Stimulated activated naive CD8-positive, alpha-beta T cell treated with anti-CD3 and anti-CD28 coated beads, Interleukin-15, Interleukin-2, amounts not matched to agents 100 ng/mL and 50 ng/mL, for 24 hours (primary cell): ENCODE data around the gene CASZ1.

Source experiments
- H3K27ac Mint-ChIP-seq: one replicate; pipeline ENCODE4 v1.8.0; 2021; ENCODE audit warnings: mild to moderate bottlenecking, mixed read lengths
- H3K27me3 Mint-ChIP-seq: one replicate; pipeline ENCODE4 v1.8.0; 2021; ENCODE audit warnings: mixed read lengths
- H3K36me3 Mint-ChIP-seq: one replicate; pipeline ENCODE4 v1.8.0; 2021; ENCODE audit warnings: low read depth, mixed read lengths
- H3K4me1 Mint-ChIP-seq: one replicate; pipeline ENCODE4 v1.8.0; 2021; ENCODE audit warnings: low read depth, mixed read lengths
- H3K4me3 Mint-ChIP-seq: one replicate; pipeline ENCODE4 v1.8.0; 2021; ENCODE audit warnings: mild to moderate bottlenecking, mixed read lengths
- H3K9me3 Mint-ChIP-seq: one replicate; pipeline ENCODE4 v1.8.0; 2021; ENCODE audit warnings: mixed read lengths

The CASZ1 gene

DNA sequence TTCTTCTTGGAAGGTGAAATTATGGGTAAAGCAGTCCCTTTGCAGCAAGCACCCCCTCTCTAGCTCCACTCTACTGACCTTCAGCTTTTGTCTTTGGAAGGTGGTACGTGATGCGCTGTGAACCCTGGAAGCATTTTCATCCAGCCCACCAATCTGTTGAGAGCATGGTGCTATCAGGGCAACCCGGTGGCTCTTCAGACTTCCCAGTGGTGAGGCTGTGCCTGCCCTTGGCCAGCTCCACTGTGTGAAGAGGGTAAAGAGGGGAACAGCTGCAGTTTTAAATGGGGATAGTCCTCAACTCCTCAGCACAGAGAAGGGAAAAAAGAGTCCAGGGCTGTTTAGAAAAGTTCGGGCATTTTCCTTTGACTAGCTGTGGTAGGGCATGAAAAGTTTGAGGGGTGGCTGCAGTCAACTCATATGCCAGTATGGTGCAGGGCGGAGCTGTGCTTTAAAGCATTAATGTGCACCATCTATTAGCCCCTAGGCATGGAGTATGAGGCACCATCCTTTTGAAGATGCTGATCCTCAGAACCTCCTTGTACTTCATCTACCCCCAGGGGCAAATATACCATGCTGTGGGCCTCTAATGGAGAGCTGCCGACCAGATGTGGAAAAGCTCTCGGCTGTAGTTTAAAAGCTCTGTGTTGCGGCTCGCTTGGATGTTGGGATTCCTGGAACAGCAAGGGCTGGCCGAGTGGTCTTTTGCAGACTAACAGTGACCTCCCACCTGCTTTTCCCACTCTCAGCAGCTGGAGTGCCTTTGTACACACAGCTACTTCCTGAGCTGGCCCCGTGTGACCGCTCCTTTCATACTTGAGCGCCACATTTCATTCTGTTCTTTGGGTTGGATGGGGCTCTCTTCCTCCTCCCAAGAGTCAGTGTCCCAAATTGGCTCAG lies 198.7 kb downstream of the CASZ1 start:
- no peak overlapping the region for H3K27ac Mint-ChIP-seq
- H3K27me3 Mint-ChIP-seq, result no peaks in the 10 kb centered on the region
- H3K9me3 Mint-ChIP-seq, result no peaks in the 10 kb centered on the region
- no peak overlapping the region for H3K4me3 Mint-ChIP-seq
- no peaks in the 10 kb centered on the region for H3K4me1 Mint-ChIP-seq
- H3K36me3 Mint-ChIP-seq, result no peaks in the 10 kb centered on the region

DNA sequence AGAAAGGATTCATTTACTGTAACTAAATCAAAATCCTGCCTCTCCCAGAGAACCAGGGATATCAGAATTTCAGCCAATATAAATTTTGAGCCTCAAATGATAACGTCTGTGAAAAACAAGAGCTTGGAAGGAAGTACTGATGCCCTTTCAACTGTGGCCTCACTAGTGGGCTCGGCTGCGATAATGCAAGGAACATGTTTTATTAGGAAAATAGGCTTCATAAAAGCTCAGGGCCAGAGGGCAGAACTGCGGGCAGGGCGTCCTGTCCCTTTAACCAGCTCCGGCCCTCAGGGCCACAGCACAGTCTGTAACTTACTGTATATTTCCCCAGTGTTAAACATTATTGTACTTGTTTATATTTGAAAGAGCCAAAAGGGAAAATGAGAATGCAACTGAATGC lies 199.7 kb downstream of the CASZ1 start:
- H3K4me3 Mint-ChIP-seq, result no peak overlapping the region
- no peaks in the 10 kb centered on the region for H3K9me3 Mint-ChIP-seq
- no peaks in the 10 kb centered on the region for H3K4me1 Mint-ChIP-seq
- no peak overlapping the region for H3K27ac Mint-ChIP-seq
- no peaks in the 10 kb centered on the region for H3K27me3 Mint-ChIP-seq
- no peaks in the 10 kb centered on the region for H3K36me3 Mint-ChIP-seq

DNA sequence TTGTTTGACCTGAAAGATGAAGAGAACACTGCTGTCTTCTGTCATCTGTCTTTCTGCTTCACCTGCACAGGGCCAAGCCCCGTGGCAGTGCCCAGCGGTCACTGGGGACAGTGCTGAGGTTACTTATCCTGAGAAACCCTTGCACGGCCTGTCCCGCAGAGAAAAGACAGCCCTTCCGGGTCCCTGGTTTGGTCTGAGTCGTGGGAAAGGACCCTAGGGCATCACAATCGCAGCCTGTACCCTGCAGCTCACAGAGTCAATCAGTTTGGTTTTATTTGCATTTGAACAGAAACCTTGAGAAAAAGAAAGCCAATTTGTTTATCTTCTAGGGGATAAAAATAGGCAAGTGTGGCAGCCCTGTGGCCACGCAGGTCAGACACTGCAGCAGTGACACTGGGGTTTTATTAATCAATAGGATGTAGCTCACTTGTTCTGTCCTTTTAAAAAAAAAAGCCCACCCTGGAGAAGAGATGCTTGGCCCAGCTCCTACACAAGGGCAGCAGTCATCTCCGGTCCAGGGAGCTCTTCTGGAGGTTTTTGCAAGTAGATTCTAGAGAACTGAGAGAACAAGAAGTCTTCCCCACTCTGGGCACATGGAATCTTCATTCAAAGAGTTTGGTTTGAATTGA lies 201.7 kb downstream of the CASZ1 start:
- Mint-ChIP-seq H3K36me3 (no peaks in the 10 kb centered on the region), H3K9me3 (no peaks in the 10 kb centered on the region), H3K4me1 (no peaks in the 10 kb centered on the region), H3K27me3 (no peaks in the 10 kb centered on the region), H3K4me3 (no peak overlapping the region), H3K27ac (no peak overlapping the region)

DNA sequence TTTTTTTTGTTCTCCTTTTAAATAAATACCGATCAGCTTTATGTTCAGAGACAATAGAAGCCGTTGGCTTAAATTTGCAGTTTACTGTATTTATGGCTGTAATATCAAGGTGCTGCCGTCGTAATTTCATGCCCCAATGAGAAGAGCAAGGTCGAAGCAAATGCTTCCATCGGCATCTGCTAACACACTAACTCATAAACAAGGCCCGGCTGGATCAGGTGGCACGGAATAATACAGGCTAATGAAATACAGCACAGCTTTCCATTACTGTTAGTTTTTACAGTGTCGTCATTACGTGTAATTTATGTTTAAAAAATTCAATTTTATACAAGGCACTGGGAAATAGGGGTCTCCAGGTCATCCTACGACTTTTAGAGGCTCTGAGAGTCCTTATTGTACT lies 202.7 kb downstream of the CASZ1 start:
- Mint-ChIP-seq H3K27ac (no peak overlapping the region), H3K4me1 (no peaks in the 10 kb centered on the region), H3K36me3 (no peaks in the 10 kb centered on the region), H3K27me3 (no peaks in the 10 kb centered on the region), H3K4me3 (no peak overlapping the region), H3K9me3 (no peaks in the 10 kb centered on the region)

DNA sequence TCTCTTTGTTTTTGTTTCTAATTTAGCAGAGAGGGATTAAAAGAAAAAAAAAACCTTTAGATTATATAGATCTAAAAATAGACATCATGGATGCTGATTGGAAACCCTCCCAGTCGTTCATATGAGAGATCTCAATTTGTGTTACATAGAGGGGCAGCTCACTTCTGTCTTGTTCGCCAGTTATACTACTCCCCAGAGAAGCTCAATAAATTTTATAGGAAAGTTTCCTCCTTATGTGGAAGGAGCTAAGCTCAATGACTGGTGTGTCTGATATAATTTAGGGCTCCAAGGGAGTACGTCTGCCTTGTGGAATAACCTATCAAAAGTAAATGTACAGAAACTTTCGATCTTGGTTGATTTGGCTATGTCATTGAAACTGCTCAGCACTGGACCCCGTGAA lies 204.1 kb downstream of the CASZ1 start:
- no peak overlapping the region for H3K27ac Mint-ChIP-seq

DNA sequence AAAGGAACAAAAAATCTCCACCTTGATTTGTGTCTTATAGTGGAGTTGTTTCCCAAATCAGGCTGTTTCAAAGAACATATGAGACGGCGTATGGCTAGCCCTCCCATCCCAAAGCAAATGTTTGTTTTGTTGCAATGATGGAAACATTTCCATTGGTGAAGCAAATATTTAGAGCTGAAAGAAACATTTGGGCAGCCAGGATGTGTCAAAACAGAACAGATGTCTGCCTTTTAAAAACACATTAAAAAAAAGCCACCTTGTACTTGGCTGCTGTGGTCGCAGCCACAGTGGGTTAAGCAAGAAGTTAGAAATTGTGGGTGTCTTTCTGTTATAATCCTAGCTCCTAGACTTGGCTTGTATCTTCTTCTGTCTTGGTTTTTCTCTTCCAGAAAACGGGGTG lies 205.4 kb downstream of the CASZ1 start:
- no peak overlapping the region for H3K4me3 Mint-ChIP-seq
- H3K9me3 Mint-ChIP-seq, result no peaks in the 10 kb centered on the region
- H3K4me1 Mint-ChIP-seq, result no peaks in the 10 kb centered on the region
- peaks cover 3% of the 10 kb centered on the region for H3K36me3 Mint-ChIP-seq
- no peak overlapping the region for H3K27ac Mint-ChIP-seq
- no peaks in the 10 kb centered on the region for H3K27me3 Mint-ChIP-seq

More for the DNA sequence above, 204.1 kb downstream of the CASZ1 start:
- Mint-ChIP-seq H3K36me3 (no peaks in the 10 kb centered on the region), H3K27me3 (no peaks in the 10 kb centered on the region), H3K9me3 (no peaks in the 10 kb centered on the region), H3K4me3 (no peak overlapping the region), H3K4me1 (no peaks in the 10 kb centered on the region)

DNA sequence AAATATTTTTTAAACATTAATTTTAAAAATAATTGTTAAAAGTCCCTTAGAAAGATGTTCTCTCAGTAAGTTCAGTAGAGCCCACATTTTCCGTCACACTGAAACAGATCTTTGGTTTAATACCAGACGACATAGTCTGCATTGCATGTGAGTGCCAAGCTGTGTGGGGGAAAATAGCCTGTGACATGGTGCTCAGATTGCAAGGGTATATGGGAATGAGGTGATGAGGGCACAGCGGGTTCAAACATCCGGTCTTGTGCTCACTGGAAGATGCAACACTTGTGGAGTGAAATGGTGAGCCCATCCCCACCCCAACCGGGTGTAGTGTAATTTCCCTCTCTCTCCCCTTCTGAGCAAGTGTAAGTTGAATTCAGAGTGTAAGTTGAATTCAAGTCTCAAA lies 207.4 kb downstream of the CASZ1 start:
- H3K27ac Mint-ChIP-seq, result no peak overlapping the region
- H3K4me1 Mint-ChIP-seq, result no peaks in the 10 kb centered on the region
- H3K27me3 Mint-ChIP-seq, result no peaks in the 10 kb centered on the region
- no peaks in the 10 kb centered on the region for H3K9me3 Mint-ChIP-seq
- H3K4me3 Mint-ChIP-seq, result no peak overlapping the region
- H3K36me3 Mint-ChIP-seq, result peaks cover 7% of the 10 kb centered on the region

DNA sequence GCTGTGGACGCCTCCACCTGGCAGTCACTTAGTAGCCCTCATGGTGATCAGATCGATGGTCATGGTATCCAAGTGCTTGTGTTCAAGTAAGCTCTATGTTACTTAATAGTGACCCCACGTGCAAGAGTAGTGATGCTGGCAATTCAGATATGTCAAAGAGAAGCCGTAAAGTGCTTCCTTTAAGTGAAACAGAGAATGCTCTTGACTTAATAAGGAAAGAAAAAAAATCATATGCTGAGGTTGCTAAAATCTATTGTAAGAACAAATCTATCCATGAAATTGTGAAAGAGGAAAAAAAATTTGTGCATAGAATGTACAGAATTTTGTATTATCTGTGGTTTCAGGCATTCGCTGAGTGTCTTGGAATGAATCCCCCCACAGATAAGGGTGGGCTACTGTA lies 207.8 kb downstream of the CASZ1 start:
- no peak overlapping the region for H3K27ac Mint-ChIP-seq
- H3K4me1 Mint-ChIP-seq, result no peaks in the 10 kb centered on the region
- no peaks in the 10 kb centered on the region for H3K9me3 Mint-ChIP-seq
- H3K27me3 Mint-ChIP-seq, result no peaks in the 10 kb centered on the region
- no peak overlapping the region for H3K4me3 Mint-ChIP-seq
- peaks cover 7% of the 10 kb centered on the region for H3K36me3 Mint-ChIP-seq
